NCI-H446 treated with DMSO at 0.1 percent for 48 hours (cell line): Measurements from ENCODE around the gene COL4A2.
"Not testable (repeated sequence)": the region's sequence is repeated elsewhere in the genome, so short reads cannot be mapped to it uniquely, and the experiment has no call there.

Experiments
- DNase-seq: peaks from one replicate; lab custom pipeline; 2025; lab: John Stamatoyannopoulos, UW

The COL4A2 gene

DNA sequence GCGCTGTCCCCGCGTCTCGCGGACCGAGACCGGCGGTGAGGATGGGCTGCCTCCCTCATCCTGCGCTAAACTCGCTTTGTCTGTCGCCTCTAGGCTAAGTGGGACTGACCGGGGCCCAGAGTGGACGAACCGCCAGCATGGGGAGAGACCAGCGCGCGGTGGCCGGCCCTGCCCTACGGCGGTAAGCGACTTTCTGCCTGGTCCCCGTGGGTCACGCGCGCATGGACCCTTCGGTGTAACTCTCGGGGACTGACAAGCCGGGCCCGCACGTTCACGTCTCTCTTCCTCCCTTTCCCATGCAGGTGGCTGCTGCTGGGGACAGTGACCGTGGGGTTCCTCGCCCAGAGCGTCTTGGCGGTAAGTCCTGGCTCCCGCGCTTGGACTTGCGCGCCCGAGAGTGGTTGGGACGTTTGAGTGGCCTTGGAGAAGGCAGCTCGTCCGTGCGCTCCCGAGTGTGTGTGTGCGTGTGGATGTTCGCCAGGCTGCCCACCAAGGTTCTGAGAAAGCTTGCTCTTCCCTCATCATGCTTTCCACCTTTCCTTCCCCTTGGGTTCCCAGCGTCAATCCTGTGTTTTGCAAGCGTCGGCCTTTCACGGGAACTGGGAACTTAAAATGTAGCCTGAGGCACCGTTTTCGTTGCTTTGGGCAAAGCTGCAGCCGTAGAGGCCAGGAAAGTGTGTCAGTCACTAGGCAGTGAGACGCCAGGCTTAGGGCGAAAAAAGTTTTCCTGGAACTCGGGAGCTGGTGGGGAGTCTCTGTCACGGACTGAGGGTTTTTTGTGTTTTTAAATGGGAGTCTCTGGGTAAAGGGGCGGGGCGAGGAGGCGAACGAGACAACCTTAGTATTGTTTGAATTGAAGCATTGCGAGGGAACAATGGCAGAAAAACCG lies 927 bp downstream of the COL4A2 start:
- no peak for DNase-seq

DNA sequence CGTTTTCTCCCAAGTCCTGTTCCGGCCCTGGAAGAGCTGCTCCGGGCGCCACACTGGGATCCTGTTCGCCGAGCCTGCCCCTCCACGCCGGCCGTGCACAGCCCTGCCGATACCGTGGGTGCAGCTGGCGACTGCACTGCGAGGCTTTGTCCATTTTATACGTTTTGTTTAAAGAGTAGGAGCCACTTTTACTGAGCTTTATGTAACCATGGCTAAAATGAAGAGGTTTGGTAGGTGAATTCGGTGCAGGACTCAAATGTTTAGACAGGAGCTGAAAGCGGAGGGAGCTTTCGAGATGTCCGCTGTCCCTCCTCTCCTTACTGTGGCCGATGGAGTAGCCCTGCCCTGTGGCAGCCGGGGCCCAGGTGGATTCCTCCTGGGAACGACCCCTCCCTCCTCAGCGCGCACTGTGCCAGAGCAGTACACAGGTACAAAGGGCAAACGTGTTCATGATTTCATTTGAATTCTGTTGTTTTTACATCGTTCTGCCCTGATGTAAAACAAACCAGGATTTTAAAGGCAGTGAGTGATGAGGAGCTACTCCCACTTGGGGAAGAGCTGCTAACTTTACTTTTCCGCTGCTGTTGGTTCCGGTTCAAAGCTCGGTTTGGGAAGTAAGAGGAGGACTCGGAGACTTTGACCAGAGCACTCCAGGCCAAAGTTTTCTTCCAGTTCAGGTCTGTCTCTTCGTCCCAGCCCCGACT lies 1.7 kb downstream of the COL4A2 start:
- no peak for DNase-seq

DNA sequence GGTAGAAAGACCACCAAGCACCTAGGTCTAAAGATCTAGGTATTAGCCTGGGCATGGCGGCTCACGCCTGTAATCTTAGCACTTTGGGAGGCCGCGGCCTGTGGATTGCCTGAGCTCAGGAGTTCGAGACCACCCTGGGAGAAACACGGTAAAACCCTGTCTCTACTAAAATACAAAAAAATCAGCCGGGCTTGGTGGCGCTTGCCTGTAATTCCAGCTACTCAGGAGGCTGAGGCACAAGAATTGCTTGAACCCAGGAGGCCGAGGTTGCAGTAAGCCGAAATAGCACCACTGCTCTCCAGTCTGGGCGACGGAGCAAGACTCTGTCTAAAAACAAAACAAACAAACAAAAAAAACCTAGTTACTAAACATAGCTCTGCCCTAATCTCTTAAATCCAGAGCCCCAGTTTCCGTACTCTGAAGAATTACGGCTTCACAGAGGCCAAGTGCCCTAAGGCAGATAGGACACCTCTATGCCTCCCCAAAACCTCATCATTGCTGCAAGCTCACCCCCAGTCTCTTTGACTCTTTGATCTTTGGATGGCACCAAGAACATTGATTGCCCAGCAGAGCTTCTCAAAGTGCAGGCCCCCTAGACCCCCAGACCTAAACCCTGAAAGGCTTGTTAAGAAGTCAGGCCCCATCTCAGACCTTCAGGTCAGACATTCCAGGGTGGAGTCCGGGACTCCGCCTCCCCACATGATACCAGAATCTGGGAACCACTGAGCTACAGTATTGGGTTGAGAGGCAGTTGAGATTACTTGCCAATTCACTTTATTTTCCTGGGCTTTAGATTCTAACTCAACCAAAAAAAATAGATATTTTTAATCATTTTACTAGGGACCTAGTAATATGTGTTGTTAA lies 2.8 kb downstream of the COL4A2 start:
- no peak for DNase-seq

DNA sequence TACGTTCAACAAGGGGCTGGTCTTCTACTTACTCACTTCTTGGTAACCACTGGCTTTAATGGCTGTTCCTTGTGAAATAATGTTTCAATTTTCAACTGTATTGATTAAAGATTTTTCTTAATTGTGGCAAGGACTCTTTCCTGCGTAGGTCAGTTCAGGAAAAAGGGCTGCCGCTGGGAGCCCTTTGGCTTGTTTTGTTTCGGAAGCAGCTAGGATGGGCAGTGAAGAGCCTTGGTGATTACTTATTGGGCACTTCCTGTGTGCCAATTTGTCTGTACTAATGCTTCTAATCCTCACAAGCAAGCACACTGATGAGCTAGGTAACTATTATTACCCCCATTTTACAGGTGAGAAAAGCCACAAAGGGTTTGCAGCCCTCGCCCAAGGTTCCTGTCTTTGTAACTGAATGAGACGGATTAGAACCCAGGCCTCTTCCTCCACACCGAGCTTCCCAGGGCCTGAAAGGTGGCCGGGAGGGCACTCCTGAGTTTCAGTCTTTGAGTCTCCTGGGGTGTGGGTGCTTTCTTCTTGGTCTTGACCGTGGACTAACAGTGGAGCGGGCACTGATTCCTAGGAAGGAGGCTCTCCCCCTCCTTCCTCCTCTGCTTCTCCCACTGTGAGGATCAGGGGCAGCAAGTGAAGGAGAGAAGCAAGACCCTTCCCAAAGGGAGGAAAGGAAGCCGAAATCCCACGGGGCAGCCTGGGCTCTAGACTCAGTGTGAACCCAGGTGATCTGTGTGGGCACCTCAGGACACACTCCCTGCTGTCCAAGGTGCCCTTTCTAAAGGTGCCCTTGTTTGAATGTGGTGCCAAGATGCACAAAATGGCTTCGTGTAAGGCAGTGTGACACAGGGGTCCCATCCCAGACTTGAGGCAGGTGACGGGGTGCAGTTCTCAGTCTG lies 3.7 kb downstream of the COL4A2 start:
- DNase-seq, result no peak

DNA sequence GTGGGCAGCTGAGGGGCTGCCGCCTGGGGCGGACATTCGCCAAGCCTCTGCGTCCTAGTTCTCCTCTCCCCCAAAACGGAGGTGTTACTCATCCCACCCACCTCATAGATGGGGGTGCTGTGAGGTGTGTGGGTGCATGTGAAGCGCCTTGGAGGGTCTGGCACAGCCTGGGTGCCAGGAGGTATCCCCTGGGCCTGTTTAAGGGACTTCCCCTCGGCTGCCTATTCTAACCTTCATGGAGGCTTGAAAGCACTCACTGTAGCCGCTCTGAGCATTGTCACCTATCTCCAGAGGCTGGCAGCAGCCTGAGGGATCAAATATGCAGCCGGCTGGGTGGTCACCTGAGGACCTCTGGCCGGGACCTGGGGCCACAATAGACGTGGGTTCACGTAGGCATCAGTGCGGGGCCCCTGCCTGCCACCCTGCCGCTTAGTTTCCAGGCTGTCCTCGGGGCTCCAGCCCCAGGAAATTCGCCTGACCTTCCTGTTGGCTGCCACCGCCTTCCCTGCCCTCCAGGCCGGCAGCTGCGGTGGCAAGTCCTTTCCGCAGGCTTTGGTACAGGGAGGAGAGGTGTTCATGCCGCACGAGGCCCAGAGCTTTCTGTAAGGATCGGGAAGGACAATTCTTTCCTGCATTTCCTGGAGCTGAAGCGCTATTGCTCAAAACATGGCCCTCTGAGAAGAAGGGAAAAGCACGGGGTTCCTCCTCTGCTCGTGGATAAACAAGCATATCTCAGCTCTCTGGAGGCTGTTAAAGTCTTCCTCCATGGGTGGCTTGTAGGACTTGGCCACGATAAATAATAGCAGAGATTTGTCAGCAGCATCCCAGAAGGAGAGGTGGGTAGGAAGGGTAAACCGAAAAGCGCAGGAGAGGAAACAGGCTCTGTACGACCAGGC lies 4.6 kb downstream of the COL4A2 start:
- DNase-seq, result no peak

DNA sequence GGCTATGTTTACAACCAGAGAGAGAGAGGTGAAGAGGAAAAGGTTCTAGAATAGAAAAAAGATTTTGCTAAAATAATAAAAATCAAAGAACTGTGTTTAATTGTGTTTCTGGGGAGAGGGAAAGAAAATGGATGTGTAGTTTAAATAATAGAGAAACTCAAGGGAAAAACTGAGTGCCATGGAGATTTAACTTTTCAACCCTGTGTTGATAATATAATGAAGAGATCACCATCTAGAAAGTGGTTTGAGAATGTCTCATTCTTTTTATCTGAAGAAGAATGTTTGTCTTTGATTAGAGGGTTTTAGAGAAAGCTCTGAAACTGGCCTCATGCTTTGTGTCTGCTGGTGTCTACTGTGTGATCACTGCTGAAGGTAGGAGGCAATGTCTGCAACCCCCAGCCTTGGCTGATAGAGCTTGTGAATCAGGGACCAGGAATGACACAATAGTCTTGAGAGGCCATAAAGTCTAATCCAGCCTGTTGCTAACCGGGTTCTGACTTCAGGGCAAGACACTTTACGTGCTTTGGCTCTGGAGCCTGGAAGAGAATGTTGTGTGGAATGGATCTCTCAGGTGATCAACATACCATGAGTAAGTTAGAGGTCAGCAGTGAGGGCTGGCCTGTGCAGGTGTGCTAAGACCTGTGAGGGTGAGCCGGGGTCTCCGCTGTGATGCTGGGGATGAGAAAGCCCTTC lies 5.4 kb downstream of the COL4A2 start:
- DNase-seq, result no peak

DNA sequence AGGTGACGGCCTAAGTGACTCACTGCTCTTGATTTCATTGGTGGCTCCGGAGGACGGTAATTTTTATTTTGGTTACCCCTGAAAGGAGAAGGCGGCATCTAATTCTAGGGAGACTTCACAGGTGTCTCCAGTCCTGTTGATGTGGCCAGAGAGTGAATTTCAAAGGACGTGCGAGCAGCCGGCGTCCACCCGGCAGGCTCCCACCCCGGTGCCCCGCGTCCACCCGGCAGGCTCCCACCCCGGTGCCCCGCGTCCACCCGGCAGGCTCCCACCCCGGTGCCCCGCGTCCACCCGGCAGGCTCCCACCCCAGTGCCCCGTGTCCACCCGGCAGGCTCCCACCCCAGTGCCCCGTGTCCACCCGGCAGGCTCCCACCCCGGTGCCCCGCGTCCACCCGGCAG lies 6.2 kb downstream of the COL4A2 start:
- DNase-seq, result not testable (repeated sequence)

DNA sequence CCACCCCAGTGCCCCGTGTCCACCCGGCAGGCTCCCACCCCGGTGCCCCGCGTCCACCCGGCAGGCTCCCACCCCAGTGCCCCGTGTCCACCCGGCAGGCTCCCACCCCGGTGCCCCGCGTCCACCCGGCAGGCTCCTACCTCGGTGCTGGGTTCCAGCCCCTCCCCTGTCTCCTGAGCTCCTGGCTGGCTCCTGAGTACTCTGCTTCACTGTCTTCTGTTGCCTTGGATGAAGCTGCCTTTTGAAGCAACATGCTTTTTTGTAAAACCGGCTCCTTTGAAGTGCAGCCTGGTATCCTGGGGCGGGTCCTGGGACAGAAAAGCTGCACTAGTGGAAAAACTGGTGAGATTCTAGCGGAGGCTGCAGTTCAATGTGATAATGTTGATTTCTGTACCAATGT lies 6.6 kb downstream of the COL4A2 start:
- not testable (repeated sequence) for DNase-seq

DNA sequence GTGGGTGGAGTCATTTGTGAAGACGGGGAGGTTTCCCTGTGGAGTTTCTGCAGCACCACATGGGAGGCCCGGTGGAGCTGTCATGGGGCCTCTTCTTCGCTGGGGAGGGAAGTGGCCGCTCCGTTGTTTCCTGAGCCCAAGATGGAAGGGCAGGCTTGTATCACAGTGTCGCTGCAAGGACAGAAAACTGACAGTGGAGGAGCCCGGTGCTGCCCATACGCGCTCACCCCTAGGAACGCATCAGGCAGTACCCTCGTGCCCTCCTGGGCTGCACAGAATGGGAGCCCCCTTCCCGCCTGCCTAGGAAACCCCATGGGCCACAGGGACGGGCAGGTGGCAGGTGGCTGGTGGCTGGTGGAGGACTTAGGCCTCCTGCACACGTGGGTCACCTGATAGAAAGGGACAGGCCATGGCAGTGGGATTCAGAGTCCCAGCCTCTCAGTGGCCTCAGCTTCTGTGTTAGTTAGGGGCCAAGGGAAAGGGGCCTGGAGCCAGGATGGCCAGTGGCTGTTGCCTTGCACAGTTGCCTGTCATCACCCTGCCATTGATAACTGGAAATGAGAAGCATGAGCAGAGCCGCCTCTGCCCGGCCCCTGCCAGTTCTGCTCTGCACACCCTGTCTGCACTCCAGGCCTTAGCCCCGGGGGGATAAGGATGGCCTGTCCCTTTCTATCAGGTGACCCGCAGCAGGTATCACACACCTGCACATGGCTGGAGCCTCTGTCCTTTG lies 7.6 kb downstream of the COL4A2 start:
- DNase-seq, result no peak

DNA sequence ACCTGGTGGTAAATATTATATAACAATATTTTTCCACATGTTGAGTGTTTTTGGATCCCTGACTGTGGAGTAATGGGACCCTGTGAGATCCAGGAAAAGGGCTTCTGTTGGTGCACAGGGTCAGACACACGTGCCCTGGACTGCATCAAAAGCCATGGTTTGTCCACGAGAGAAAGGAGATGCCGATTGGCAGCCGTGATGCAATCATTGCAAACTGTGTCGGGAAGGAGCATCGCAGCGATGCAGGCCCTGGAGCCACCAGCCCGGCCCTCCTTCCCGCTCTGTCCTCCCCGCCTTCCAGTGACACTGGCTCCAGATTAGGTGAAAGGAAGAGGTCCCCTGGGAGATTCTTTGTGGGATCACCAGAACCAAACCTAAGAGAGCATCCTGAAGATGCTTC lies 9.1 kb downstream of the COL4A2 start:
- DNase-seq, result no peak

DNA sequence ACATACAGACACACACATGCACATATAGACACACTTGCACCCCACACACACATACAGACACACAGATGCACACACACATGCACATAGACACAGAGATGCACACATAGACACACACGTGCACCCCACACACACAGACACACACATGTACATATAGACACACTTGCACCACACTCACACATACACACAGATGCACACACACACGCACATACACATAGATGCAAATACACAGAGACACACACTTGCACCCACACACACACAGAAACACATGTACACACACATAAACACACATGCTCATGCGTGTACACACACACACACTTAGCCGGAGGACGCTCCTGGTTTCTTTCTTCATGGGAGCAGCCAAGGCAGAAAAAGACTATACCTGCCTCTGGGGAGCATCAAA lies 10.0 kb downstream of the COL4A2 start:
- DNase-seq, result no peak

DNA sequence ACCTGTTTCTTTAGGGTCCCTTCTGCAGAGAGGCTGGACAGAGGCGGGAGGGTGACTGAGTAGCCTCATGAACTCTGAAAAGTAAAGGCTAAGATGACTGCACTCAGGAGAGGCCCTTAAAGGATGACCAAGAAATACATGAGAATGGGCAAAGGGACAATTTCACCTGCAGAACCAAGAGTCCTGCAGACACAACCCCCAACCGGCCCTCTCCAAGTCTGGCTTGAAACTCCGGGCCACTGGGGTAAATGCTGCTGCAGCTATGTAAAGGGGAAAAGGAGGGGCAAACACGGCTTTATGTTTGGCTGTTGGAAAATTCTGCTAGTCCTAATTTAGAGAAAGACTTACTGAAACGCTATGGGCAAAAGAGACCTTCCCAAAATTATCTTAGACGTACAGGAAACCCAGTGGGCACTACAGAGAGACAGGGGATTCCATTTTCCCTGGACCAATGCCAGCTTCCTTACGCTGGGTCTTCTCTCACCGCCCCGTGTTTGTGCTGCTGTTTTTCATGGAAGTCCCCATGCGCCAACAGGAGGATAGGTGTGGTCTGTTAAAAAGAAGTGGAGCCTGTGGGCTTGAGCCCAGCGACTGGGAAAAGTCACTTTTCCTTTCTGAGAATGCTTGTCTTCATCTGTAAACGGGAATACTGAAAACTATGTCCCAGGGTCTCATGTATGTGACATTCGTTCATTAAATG lies 10.6 kb downstream of the COL4A2 start:
- DNase-seq, result no peak

DNA sequence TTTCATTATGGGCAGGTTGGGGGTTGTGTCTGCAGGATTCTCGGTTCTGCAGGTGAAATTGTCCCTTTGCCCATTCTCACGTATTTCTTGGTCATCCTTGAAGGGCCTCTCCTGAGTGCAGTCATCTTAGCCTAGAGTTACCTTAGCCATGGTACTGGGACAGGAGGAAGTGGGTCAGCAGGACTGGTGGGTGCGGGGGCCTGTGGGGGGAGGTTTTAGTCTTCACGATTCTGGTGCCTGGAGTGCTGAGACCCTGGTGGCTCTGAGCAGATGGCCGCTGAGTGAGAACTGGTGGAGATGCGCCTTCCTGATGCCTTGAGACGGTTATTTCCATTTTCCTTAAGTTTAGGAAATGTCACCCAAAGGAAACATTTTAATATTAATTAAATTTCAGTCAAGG lies 11.8 kb downstream of the COL4A2 start:
- no peak for DNase-seq

DNA sequence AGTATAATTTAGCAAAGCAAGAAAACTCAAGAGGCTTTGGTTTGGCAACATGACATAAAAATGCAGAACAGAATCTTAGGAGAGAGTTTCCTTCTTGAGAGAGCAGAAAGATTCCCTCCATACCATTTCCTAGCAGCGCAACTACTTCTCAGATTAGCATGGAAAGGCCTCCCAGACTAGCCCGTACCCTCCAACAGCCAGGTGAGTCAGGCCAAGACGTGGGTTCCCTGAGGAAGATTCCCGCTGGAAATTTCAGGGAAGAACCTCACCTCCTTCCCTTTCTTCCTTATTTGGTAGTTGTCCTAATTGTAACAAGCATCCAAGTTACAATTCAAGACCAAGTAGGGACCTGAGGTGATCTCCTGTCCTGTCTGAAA lies 12.3 kb downstream of the COL4A2 start:
- no peak for DNase-seq

DNA sequence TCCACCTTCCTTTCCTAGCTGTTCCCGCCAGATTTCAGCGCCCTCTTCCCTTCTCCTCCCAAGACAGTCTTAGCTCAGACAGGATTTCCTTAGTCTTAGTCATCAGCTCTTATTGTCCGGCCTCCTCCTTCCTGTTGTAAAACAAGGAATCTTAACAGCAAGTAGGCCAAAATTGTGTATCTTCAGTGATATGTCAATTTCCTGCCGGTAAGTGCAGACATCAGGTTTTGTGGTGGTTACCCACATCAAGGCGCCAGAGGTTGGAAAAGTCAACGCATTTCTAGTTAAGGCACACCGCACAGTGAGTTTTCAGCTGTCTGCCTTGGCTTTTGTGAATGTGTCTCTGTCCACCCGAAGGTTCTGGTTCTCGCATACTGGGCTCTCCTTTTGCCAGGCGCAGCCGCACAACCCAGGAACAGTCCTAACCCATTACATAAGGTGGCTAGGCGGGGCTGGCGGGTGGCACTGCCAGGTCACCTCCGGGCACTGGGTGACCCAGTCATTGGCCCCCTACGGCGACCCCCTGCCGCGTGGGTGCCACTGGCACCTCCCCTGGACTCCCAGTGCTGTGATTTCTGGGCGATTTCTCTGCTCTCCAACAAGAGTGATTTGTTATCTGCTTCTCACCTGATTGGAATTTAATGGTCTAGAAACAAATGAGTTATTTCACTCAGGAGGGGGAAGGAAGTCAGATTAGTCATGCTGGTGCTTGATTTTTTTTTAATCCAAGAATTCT lies 12.9 kb downstream of the COL4A2 start:
- no peak for DNase-seq

DNA sequence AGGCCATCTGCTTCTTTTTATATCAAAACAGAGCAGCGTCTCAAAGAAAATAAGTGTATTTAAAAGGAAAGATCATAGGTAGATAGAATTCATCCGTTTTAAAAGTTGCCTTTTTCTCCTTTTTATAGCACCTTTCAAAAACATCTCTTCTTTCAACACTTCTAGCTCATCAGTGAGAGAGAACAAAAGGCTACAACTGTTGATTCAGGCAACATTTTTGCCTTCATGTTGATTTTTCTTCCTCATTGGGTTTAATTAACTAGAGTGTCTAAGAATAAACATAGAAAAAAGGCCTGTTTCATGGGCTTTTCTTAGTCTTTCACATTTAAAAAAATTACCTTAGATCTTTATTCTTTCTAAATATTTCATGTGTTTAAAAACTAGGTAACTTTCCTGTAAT lies 13.6 kb downstream of the COL4A2 start:
- no peak for DNase-seq

DNA sequence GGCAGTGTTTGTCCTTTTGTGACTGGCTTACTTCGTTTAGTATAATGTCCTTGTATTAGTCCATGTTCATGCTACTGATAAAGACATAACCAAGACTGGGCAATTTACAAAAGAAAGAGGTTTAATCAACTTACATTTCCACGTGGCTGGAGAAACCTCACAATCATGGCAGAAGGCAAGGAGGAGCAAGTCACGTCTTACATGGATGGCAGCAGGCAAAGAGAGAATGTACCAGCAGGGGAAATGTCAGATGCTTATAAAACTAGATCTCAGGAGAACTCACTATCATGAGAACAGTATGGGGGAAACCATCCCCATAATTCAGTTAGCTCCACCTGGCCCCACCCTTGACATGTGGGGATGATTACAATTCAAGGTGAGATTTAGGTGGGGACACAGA lies 14.5 kb downstream of the COL4A2 start:
- not testable (repeated sequence) for DNase-seq
